Measurements from ENCODE around the gene HSD17B12.

HSD17B12 gene

GRCh38 chr11:43895601-43896000, 215.1 kb downstream of the HSD17B12 start:
- H3K27ac ChIP-seq: peak overlapping the region; percentile 73; the same call in 1 of the 2 replicates
- TF ChIP-seq, protein P1, sequence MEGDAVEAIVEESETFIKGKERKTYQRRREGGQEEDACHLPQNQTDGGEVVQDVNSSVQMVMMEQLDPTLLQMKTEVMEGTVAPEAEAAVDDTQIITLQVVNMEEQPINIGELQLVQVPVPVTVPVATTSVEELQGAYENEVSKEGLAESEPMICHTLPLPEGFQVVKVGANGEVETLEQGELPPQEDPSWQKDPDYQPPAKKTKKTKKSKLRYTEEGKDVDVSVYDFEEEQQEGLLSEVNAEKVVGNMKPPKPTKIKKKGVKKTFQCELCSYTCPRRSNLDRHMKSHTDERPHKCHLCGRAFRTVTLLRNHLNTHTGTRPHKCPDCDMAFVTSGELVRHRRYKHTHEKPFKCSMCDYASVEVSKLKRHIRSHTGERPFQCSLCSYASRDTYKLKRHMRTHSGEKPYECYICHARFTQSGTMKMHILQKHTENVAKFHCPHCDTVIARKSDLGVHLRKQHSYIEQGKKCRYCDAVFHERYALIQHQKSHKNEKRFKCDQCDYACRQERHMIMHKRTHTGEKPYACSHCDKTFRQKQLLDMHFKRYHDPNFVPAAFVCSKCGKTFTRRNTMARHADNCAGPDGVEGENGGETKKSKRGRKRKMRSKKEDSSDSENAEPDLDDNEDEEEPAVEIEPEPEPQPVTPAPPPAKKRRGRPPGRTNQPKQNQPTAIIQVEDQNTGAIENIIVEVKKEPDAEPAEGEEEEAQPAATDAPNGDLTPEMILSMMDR (conservative IDR thresholded peaks at IDR 0.05): no peak
- no peak for TF ChIP-seq ZFX (IDR thresholded peaks at IDR 0.05)

- TF ChIP-seq ZFX (IDR thresholded peaks at IDR 0.05): no peak
- TF ChIP-seq, protein P1 (conservative IDR thresholded peaks at IDR 0.05): no peak
- no peak overlapping the region for H3K27ac ChIP-seq
These were observed 218.0 kb downstream of the HSD17B12 start for GRCh38 chr11:43898574-43898973.

GRCh38 chr11:43899094-43899493, 218.6 kb downstream of the HSD17B12 start:
- TF ChIP-seq, protein P1 (conservative IDR thresholded peaks at IDR 0.05): no peak
- no peak for TF ChIP-seq ZFX (IDR thresholded peaks at IDR 0.05)
- no peak overlapping the region for H3K27ac ChIP-seq

- no peak for TF ChIP-seq ZFX (IDR thresholded peaks at IDR 0.05)
- TF ChIP-seq, protein P1 (conservative IDR thresholded peaks at IDR 0.05): no peak
- H3K27ac ChIP-seq: no peak overlapping the region
These were observed 221.0 kb downstream of the HSD17B12 start for GRCh38 chr11:43901551-43901950.

- H3K27ac ChIP-seq: no peak overlapping the region
- TF ChIP-seq ZFX (IDR thresholded peaks at IDR 0.05): no peak
- TF ChIP-seq, protein P1 (conservative IDR thresholded peaks at IDR 0.05): no peak
These were observed 222.5 kb downstream of the HSD17B12 start for GRCh38 chr11:43903078-43903477.

GRCh38 chr11:43903969-43904368, 223.4 kb downstream of the HSD17B12 start:
- TF ChIP-seq ZFX (IDR thresholded peaks at IDR 0.05): no peak
- TF ChIP-seq, protein P1 (conservative IDR thresholded peaks at IDR 0.05): no peak
- H3K27ac ChIP-seq: no peak overlapping the region

- no peak for TF ChIP-seq ZFX (IDR thresholded peaks at IDR 0.05)
- TF ChIP-seq, protein P1 (conservative IDR thresholded peaks at IDR 0.05): no peak
- no peak overlapping the region for H3K27ac ChIP-seq
These were observed 224.4 kb downstream of the HSD17B12 start for GRCh38 chr11:43904742-43905535.

Data from C4-2B (cell line).